ENCODE results near the gene SRGAP2C.
"Not testable (repeated sequence)": the region's sequence is repeated elsewhere in the genome, so short reads cannot be mapped to it uniquely, and the experiment has no call there.

GRCh38 chr1:121360531-121360930 is 175.8 kb downstream of the SRGAP2C start:
- TF ChIP-seq, protein P1, sequence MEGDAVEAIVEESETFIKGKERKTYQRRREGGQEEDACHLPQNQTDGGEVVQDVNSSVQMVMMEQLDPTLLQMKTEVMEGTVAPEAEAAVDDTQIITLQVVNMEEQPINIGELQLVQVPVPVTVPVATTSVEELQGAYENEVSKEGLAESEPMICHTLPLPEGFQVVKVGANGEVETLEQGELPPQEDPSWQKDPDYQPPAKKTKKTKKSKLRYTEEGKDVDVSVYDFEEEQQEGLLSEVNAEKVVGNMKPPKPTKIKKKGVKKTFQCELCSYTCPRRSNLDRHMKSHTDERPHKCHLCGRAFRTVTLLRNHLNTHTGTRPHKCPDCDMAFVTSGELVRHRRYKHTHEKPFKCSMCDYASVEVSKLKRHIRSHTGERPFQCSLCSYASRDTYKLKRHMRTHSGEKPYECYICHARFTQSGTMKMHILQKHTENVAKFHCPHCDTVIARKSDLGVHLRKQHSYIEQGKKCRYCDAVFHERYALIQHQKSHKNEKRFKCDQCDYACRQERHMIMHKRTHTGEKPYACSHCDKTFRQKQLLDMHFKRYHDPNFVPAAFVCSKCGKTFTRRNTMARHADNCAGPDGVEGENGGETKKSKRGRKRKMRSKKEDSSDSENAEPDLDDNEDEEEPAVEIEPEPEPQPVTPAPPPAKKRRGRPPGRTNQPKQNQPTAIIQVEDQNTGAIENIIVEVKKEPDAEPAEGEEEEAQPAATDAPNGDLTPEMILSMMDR (IDR thresholded peaks at IDR 0.05) = not testable (repeated sequence)
- not testable (repeated sequence) for TF ChIP-seq EP300 (IDR thresholded peaks at IDR 0.05); POLR2A (IDR thresholded peaks at IDR 0.05; ENCODE audit: low read depth)

Measured in esophagus muscularis mucosa (tissue), 4 donors.